ENCODE measurements around the gene PLCXD3. TPM values are rescaled to one million over a fixed set of nuclear protein-coding genes. Genes with fewer than 3 reads are reported as not detected.

The PLCXD3 gene
- total RNA-seq, 1 donor from 2014 or later = not detected

DNA sequence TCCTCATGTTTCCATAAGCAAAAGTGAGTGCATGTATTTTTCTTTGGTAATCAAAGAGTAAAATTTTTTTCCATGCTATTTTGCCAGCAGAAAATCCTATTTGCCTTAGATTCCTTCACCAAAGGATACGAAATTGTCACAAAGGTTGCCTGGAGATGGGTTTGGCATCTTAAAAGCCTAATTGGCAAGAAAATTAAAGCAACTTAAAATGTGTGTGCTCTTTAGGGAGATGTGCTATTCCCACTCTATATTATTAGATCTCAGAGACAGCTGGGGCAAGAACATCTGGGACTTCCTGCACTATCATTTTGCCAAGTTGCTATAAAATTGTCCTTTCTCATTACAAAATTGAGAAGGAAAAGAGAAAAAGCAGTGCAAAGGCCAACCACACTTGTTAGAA is 146.1 kb downstream of the PLCXD3 start:
- no peaks in the 10 kb centered on the region for H3K27me3 Mint-ChIP-seq (ENCODE audit: low read depth)
- H3K36me3 Mint-ChIP-seq (ENCODE audit: low read depth) = no peaks in the 10 kb centered on the region

DNA sequence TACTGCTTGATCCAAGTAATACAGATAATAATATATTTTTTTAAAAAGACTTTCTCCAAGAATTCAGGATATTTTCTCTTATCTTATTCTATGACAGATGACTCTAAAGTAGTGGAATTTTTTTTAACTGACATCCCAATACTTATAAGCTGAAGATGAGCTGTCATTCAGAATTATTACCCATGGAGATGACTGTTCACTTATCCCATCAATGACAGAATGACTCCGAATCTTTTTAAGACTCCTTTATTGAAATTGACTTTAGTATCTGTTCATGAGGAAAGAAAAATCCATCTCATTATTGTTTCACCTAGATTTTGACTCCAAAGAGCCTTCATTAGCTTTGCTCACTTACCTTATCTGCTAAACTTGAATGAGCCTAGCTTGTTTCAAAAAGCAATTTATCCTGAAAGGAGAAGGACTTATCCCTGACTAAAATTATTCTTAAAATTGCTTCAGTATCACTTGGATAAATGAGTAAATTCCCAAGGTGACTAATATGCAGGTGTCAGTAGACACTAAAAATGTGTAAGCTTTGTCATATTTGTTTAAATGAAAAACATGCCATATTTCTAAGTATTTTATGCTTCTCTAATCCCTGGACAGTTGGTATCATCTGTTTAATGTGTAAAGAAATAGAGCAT is 146.9 kb downstream of the PLCXD3 start:
- H3K4me3 Mint-ChIP-seq (ENCODE audit: unreplicated experiment) = no peak overlapping the region
- no peak for DNase-seq (ENCODE audit: low spot score)
- H3K9me3 Mint-ChIP-seq (ENCODE audit: low read depth) = peaks cover 16% of the 10 kb centered on the region
- H3K36me3 Mint-ChIP-seq (ENCODE audit: low read depth) = no peaks in the 10 kb centered on the region
- TF ChIP-seq, protein P1, sequence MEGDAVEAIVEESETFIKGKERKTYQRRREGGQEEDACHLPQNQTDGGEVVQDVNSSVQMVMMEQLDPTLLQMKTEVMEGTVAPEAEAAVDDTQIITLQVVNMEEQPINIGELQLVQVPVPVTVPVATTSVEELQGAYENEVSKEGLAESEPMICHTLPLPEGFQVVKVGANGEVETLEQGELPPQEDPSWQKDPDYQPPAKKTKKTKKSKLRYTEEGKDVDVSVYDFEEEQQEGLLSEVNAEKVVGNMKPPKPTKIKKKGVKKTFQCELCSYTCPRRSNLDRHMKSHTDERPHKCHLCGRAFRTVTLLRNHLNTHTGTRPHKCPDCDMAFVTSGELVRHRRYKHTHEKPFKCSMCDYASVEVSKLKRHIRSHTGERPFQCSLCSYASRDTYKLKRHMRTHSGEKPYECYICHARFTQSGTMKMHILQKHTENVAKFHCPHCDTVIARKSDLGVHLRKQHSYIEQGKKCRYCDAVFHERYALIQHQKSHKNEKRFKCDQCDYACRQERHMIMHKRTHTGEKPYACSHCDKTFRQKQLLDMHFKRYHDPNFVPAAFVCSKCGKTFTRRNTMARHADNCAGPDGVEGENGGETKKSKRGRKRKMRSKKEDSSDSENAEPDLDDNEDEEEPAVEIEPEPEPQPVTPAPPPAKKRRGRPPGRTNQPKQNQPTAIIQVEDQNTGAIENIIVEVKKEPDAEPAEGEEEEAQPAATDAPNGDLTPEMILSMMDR (IDR thresholded peaks at IDR 0.05) = no peak
- no peak overlapping the region for H3K27ac Mint-ChIP-seq (ENCODE audit: unreplicated experiment)
- no peaks in the 10 kb centered on the region for H3K4me1 Mint-ChIP-seq (ENCODE audit: low read depth)
- no peaks in the 10 kb centered on the region for H3K27me3 Mint-ChIP-seq (ENCODE audit: low read depth)

More for the DNA sequence above, 146.1 kb downstream of the PLCXD3 start:
- Mint-ChIP-seq H3K9me3 (ENCODE audit: low read depth) (peaks cover 8% of the 10 kb centered on the region), H3K4me1 (ENCODE audit: low read depth) (no peaks in the 10 kb centered on the region), H3K27ac (ENCODE audit: unreplicated experiment) (no peak overlapping the region), H3K4me3 (ENCODE audit: unreplicated experiment) (no peak overlapping the region)
- DNase-seq (ENCODE audit: low spot score) = no peak
- TF ChIP-seq, protein P1 (IDR thresholded peaks at IDR 0.05) = no peak

DNA sequence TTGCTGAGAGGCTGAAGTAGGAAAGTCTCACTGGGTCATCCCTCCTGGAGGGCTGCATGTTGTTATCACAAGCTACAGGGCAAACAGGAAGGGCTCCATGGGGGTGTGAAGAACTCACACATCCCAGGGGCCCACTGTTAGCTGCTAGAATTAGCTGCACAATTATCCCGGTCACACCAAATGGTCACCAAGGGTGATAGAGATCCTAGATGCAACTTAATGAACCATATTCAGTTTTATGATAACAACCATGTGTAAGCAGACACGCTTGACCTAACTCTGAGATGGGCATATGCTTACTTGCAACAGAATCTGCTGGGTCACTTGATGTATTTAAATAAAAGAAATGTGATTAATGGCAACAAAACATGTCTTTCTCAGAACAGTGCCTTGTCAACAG is 153.6 kb downstream of the PLCXD3 start:
- no peaks in the 10 kb centered on the region for H3K27me3 Mint-ChIP-seq (ENCODE audit: low read depth)
- H3K9me3 Mint-ChIP-seq (ENCODE audit: low read depth) = peaks cover 20% of the 10 kb centered on the region
- H3K4me3 Mint-ChIP-seq (ENCODE audit: unreplicated experiment) = no peak overlapping the region
- TF ChIP-seq, protein P1 (IDR thresholded peaks at IDR 0.05) = no peak
- no peak overlapping the region for H3K27ac Mint-ChIP-seq (ENCODE audit: unreplicated experiment)
- DNase-seq (ENCODE audit: low spot score) = no peak
- H3K36me3 Mint-ChIP-seq (ENCODE audit: low read depth) = no peaks in the 10 kb centered on the region
- no peaks in the 10 kb centered on the region for H3K4me1 Mint-ChIP-seq (ENCODE audit: low read depth)

DNA sequence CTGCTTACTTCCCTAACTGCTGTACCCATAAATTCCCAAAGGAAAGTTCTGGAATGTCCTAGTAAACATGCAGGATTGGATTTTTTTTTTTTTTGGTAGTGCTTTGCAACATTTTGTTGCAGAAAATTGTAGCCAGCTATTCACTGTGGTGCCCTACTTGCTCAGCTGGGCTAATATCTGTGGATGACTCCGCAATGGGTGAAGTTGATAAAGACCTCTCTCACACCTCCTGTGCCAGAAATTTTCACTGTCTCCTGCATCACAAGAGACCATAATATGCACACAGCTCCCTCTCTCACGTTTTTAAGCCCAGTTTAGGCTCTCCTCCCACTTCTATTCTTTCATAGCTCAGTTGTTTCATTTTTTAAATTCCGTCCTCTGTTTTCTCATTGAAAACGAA is 160.6 kb downstream of the PLCXD3 start:
- TF ChIP-seq, protein P1 (IDR thresholded peaks at IDR 0.05) = no peak
- DNase-seq (ENCODE audit: low spot score) = no peak
- H3K27ac Mint-ChIP-seq (ENCODE audit: unreplicated experiment) = no peak overlapping the region
- peaks cover 6% of the 10 kb centered on the region for H3K27me3 Mint-ChIP-seq (ENCODE audit: low read depth)
- peaks cover under 1% of the 10 kb centered on the region for H3K9me3 Mint-ChIP-seq (ENCODE audit: low read depth)
- no peak overlapping the region for H3K4me3 Mint-ChIP-seq (ENCODE audit: unreplicated experiment)
- no peaks in the 10 kb centered on the region for H3K4me1 Mint-ChIP-seq (ENCODE audit: low read depth)
- no peaks in the 10 kb centered on the region for H3K36me3 Mint-ChIP-seq (ENCODE audit: low read depth)

DNA sequence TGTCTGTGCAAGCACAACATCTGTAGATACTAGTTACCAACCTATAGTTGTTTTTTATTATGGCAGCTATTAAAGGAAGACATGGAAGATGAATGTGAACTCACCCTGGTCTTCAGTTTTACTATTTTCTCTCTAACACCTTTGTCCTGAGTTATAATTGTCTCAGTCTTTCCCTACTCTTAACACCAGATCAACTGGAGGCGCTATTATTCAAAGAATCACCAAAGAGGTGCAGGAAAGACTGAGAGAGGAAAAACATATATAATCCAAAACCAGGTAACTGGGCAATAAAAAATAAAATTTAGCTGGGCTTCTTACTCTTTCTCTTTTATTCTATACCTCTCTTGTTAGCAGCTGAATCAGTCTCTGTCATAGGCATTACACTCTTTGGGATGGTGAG is 162.8 kb downstream of the PLCXD3 start:
- Mint-ChIP-seq H3K4me3 (ENCODE audit: unreplicated experiment) (no peak overlapping the region), H3K27ac (ENCODE audit: unreplicated experiment) (no peak overlapping the region), H3K36me3 (ENCODE audit: low read depth) (no peaks in the 10 kb centered on the region), H3K27me3 (ENCODE audit: low read depth) (peaks cover 6% of the 10 kb centered on the region), H3K9me3 (ENCODE audit: low read depth) (no peaks in the 10 kb centered on the region), H3K4me1 (ENCODE audit: low read depth) (no peaks in the 10 kb centered on the region)
- TF ChIP-seq, protein P1 (IDR thresholded peaks at IDR 0.05) = no peak
- DNase-seq (ENCODE audit: low spot score) = no peak
